NB4 (cell line): ENCODE results near the gene CDYL.

ENCODE experiments used
- DNase-seq: peaks from one replicate; pipeline ENCODE4 v3.0.0; 2010; ENCODE audit warnings: low read depth
- H3K4me3 ChIP-seq: one replicate; pipeline ENCODE4 v1.5.1; 2011; ENCODE audit warnings: mild to moderate bottlenecking, low read depth, low read length, moderate library complexity
- MYC ChIP-seq: IDR thresholded peaks from 2 replicates; pipeline ENCODE4 v1.6.1; 2011; ENCODE audit warnings: low read depth, low read length
- POLR2A ChIP-seq: IDR thresholded peaks from 2 replicates; pipeline ENCODE4 v1.6.1; 2011; ENCODE audit warnings: mild to moderate bottlenecking; ENCODE audit not compliant: insufficient read length; ENCODE audit errors: extremely low read depth
- TF ChIP-seq, protein P1 (sequence below): IDR thresholded peaks from 2 replicates; pipeline ENCODE4 v1.6.1; 2011; ENCODE audit warnings: low read depth, low read length
- TF ChIP-seq, protein P2 (sequence below): IDR thresholded peaks from one replicate; pipeline ENCODE4 v1.5.1; 2012; ENCODE audit warnings: low read depth, low read length

CDYL gene

DNA sequence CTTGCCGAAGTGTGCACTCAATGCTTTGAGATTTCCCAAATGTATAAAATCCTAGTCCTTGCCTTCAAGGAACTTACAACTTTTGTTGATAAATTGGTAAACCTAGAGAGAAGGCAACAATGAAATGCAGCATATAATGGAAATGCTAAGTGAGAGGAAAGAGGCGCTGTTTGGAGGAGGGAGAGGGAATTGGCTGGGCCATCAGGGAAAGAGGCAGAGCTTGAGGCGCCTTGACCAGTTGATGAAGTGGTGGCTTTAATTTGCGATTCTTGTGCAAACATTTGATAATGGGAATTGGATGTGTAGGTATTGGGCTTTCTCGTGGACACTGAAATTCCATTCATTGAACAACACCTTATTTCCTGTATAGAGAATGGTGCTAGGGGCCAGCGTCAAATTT, 1.9 kb upstream of the CDYL start:
- no peak overlapping the region for H3K4me3 ChIP-seq
- TF ChIP-seq POLR2A = no peak
- no peak for TF ChIP-seq MYC
- TF ChIP-seq, protein P1, sequence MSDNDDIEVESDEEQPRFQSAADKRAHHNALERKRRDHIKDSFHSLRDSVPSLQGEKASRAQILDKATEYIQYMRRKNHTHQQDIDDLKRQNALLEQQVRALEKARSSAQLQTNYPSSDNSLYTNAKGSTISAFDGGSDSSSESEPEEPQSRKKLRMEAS = no peak
- TF ChIP-seq, protein P2, sequence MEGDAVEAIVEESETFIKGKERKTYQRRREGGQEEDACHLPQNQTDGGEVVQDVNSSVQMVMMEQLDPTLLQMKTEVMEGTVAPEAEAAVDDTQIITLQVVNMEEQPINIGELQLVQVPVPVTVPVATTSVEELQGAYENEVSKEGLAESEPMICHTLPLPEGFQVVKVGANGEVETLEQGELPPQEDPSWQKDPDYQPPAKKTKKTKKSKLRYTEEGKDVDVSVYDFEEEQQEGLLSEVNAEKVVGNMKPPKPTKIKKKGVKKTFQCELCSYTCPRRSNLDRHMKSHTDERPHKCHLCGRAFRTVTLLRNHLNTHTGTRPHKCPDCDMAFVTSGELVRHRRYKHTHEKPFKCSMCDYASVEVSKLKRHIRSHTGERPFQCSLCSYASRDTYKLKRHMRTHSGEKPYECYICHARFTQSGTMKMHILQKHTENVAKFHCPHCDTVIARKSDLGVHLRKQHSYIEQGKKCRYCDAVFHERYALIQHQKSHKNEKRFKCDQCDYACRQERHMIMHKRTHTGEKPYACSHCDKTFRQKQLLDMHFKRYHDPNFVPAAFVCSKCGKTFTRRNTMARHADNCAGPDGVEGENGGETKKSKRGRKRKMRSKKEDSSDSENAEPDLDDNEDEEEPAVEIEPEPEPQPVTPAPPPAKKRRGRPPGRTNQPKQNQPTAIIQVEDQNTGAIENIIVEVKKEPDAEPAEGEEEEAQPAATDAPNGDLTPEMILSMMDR = no peak
- no peak for DNase-seq

- DNase-seq = peak; percentile 75
- peak overlapping the region; percentile 55 for H3K4me3 ChIP-seq
- no peak for TF ChIP-seq MYC
- TF ChIP-seq, protein P1 = no peak
- TF ChIP-seq POLR2A = no peak
- TF ChIP-seq, protein P2 = no peak
Measured at GRCh38 chr6:4774715-4775493, 1.3 kb upstream of the CDYL start.

GRCh38 chr6:4775494-4776130, 592 bp upstream of the CDYL start:
- TF ChIP-seq, protein P2 = no peak
- TF ChIP-seq MYC = peak; percentile 50; the same call in 1 of the 2 replicates
- TF ChIP-seq, protein P1 = no peak; the same call in 1 of the 2 replicates
- peak; percentile 14 for TF ChIP-seq POLR2A
- H3K4me3 ChIP-seq = peak overlapping the region; percentile 55
- DNase-seq = peak; percentile 88

DNA sequence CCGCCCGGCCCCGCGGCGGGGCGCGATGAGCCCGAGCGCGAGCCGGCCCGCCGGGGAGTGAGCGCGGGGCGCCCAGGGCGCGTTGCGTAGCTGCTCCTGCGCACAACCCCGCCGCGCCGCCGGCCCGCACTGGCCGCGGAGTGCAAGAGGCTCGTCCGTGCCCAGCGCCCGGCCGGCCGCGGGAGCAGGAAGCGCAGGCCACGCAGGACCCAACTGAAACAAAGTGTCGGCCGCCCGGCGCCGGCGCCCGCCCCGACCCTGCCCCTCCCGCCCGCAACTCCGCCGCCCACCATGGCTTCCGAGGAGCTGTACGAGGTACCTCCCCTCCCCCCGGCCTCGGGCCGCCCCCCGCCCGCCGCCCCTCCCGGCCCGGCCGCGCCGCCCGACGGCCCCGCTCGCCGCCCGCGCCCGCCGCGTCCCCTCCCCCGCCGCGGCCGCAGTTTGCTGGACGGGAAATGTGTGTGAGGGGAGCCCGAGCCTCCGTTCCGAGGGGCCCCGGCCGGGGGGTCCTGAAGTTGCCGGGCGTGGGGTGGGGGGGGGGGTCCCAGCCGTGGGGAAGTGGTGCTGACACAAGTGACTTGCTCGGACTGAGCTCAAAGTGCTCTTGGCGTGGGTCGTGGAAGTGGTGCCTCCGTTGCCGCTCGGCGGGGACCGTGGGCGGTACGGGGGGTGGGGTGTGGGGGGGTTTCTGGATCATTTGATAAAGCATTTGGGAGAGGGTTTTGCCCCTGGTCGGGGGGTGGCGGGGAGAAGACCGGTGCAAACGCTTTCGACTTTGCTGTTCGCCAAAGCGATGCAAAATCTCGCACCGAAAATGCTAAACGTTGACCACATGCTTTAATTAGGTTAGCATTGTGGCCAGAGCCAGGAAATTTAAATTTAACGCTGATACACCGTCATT, 539 bp downstream of the CDYL start:
- DNase-seq = peak; percentile 75
- TF ChIP-seq, protein P1 = peak; percentile 79
- TF ChIP-seq, protein P2 = no peak
- TF ChIP-seq MYC = peak; percentile 87
- peak; percentile 10 for TF ChIP-seq POLR2A
- H3K4me3 ChIP-seq = peak overlapping the region; percentile 87

DNA sequence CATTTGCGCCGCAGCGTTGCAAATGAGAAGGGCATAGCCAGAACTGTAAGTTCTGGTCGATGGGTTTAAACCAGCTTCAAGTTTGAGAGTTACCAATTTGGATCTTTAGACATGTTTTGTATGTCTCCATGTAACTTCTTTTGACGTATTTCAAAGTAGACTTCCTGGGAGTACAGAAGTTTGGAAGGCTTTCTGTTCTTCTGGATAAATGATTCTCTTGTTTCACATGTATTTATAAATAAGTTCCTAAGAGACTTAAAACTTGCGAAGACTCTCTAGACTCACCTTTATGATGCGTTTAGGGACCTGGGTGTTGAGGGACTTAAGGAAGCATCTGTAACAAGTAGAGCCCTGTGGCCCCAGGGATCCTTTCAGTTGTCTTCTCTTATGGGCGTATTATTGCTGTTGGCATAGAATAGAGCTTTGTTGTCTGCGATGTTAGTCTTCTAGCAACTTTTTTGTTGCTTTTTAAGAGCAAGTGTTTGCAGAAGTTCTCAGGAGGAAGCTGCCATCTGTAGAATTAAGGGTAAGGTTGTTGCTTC, 1.3 kb downstream of the CDYL start:
- peak overlapping the region; percentile 87 for H3K4me3 ChIP-seq
- DNase-seq = peak; percentile 49
- TF ChIP-seq POLR2A (no peak), MYC (no peak)
- TF ChIP-seq, protein P2 = no peak
- TF ChIP-seq, protein P1 = no peak
